GM21717 (cell line): Measurements from ENCODE around the gene B3GNT5.

Experiments used
- ATAC-seq: cut with Tn5 transposase; IDR thresholded peaks from one replicate; pipeline ENCODE4 v1.9.1; 2021; ENCODE audit warnings: mild to moderate bottlenecking, moderate library complexity; ENCODE audit not compliant: unreplicated experiment

The B3GNT5 gene

GRCh38 chr3:183317271-183317670 lies 64.2 kb downstream of the B3GNT5 start:
- no peak for ATAC-seq

DNA sequence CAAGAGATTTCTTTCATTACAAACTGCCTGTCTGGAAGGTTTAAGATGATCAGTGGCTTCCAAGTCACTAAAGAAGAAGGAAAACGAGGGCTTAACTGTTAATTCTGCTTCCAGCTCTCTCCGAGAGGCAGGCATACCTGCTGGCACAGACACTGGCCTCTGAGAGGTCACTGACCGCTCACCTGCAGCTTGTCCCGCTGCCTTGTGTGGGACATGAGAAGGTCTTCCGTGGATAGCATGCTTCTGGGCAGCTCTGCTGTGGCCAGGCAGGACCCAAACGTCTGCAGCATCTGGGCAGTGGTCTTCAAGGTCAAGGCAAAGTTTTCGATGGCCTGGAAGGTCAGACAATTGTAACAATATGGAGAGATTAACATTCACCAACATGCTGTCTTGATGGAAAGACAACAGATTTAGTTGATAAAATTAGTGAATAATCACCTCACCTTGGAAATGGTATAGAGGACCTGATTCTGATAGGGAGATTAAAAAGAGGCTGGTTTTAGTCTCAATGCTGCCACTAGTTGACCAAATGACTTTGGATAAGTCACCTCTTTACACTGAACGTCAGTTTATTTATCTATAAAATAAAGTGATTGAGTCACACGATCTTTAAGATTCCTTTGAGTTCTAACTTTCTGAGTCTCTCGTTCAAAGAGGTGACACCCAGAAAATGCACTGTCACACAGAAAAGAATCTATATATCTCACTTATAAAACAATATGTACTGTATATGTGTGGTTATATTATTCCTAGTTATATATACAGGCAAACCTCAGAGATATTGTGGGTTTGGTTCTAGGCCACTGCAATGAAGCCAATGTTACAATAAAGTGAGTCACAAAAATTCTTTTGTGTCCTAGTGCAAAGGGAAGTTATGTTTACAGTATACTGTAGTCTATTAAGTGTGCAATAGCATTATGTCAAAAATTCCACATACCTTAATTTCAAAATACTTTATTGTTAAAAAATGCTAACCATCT lies 65.1 kb downstream of the B3GNT5 start:
- no peak for ATAC-seq

DNA sequence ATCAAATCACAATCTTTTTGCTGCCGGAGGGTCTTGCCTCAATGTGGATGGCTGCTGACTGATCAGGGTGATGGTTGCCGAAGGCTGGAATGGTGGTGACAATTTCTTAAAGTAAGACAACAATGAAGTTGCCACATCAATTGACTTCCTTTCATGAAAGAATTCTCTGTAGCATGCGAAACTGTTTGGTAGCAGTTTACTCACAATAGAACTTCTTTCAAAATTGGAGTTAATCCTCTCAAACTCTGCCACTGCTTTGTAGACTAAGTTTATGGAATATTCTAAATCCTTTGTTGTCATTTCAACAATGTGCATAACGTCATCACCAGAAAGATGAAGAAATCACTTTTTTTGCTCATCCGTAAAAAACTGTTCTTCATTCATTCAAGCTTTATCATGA lies 65.8 kb downstream of the B3GNT5 start:
- ATAC-seq, result no peak

DNA sequence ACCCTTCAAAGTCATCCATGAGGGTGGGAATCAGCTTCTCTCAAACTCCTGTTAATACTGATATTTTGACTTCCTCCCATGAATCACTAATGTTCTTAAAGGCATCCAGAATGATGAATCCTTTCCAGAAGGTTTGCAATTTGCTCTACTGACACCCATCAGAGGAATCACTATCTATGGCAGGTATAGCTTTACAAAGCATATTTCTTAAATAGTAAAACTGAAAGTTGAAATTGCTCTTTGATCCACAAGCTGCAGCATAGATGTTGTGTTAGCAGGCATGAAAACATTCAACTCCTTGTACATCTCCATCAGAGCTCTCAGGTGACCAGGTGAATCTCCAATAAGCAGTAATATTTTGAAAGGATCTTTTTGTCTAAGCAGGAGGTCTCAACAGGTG lies 66.3 kb downstream of the B3GNT5 start:
- no peak for ATAC-seq
